Measurements from ENCODE around the gene ARID3C.

- TF ChIP-seq, protein P1, sequence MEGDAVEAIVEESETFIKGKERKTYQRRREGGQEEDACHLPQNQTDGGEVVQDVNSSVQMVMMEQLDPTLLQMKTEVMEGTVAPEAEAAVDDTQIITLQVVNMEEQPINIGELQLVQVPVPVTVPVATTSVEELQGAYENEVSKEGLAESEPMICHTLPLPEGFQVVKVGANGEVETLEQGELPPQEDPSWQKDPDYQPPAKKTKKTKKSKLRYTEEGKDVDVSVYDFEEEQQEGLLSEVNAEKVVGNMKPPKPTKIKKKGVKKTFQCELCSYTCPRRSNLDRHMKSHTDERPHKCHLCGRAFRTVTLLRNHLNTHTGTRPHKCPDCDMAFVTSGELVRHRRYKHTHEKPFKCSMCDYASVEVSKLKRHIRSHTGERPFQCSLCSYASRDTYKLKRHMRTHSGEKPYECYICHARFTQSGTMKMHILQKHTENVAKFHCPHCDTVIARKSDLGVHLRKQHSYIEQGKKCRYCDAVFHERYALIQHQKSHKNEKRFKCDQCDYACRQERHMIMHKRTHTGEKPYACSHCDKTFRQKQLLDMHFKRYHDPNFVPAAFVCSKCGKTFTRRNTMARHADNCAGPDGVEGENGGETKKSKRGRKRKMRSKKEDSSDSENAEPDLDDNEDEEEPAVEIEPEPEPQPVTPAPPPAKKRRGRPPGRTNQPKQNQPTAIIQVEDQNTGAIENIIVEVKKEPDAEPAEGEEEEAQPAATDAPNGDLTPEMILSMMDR (IDR thresholded peaks at IDR 0.05): no peak
- TF ChIP-seq EZH2phosphoT487 (IDR thresholded peaks at IDR 0.05) (no peak), EZH2 (IDR thresholded peaks at IDR 0.05) (no peak)
Measured at GRCh38 chr9:34659592-34660253, 30.9 kb upstream of the ARID3C start.
